KMS-11 (cell line): Measurements from ENCODE around the gene TMEM151B.

ENCODE experiments used
- H2AFZ ChIP-seq: fragments of 200-600 bp; sonication (generic); 2 replicates; pipeline ENCODE4 v1.6.1; 2016; ENCODE audit warnings: antibody characterized with exemption, mixed run types, low read depth
- H3K27ac ChIP-seq: fragments of 200-600 bp; sonication (generic); 2 replicates; pipeline ENCODE4 v1.6.1; 2016; ENCODE audit warnings: mild to moderate bottlenecking, mixed run types
- H3K27me3 ChIP-seq: fragments of 200-600 bp; sonication (generic); 2 replicates; pipeline ENCODE4 v1.6.1; 2017; ENCODE audit warnings: mild to moderate bottlenecking, low read depth, mixed run types, moderate library complexity; ENCODE audit not compliant: insufficient read depth
- H3K36me3 ChIP-seq: fragments of 200-600 bp; sonication (generic); 2 replicates; pipeline ENCODE4 v1.6.1; 2017; ENCODE audit warnings: mild to moderate bottlenecking, mixed run types; ENCODE audit not compliant: insufficient read depth
- H3K4me1 ChIP-seq: fragments of 200-600 bp; sonication (generic); 2 replicates; pipeline ENCODE4 v1.6.1; 2016; ENCODE audit warnings: mild to moderate bottlenecking, low read depth, mixed run types; ENCODE audit not compliant: poor library complexity, severe bottlenecking
- H3K4me2 ChIP-seq: fragments of 200-600 bp; sonication (generic); 2 replicates; pipeline ENCODE4 v1.7.0; 2016; ENCODE audit warnings: mild to moderate bottlenecking, mixed run types
- H3K4me3 ChIP-seq: fragments of 200-600 bp; sonication (generic); IDR thresholded peaks from 2 replicates; pipeline ENCODE4 v1.6.1; 2017; ENCODE audit warnings: low read depth, low read length, mixed read lengths; ENCODE audit not compliant: insufficient read depth
- H3K79me2 ChIP-seq: fragments of 200-600 bp; sonication (generic); 2 replicates; pipeline ENCODE4 v1.6.1; 2016; ENCODE audit warnings: low read depth, mixed run types; ENCODE audit not compliant: insufficient read depth
- H3K9ac ChIP-seq: fragments of 200-600 bp; sonication (generic); 2 replicates; pipeline ENCODE4 v1.6.1; 2016; ENCODE audit warnings: mild to moderate bottlenecking, mixed run types
- H4K20me1 ChIP-seq: fragments of 200-600 bp; sonication (generic); 2 replicates; pipeline ENCODE4 v1.6.1; 2016; ENCODE audit warnings: mild to moderate bottlenecking, mixed run types; ENCODE audit not compliant: insufficient read depth
- CTCF ChIP-seq: fragments of 200-600 bp; sonication (generic); conservative IDR thresholded peaks from 2 replicates; pipeline ENCODE4 v1.6.1; 2017; ENCODE audit warnings: low read depth, mild to moderate bottlenecking, antibody characterized with exemption, low read length, moderate library complexity, mixed read lengths

The TMEM151B gene

DNA sequence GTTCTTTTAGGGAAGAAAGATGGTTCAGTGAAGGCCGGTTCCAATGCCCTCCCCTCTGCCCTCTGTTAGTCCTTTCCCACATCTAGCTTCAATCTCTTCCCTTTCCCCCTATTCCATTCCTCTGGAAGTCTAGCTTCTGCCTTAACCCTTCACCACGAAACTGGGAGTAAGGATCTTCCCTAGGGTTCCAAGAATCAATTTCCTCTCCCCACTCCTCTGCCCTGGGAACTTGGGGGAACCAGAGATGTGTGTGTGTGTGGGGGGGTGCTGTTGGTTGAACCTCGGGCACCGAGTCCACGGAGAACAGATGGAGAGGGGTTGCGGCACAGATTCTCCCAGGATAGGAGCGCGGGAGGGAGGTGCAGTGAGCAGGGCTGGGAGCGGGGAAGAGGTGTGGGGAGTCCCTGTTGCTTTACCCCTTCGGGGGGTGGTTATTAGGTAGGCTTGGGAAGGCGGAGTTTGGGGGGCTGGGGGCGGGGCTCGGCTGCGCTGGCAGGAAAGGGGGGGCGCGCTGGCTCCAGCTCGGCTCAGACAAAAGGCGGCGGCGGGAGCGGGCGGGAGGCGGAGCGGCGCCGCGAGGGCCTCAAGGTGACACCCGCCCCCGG is at the start of gene TMEM151B:
TSS of gene TMEM151B (plus strand) at position 530 of the 605 bp plus-strand sequence. CDS start 293 bp downstream, outside the sequence.
- no peaks in the 10 kb centered on the region for H4K20me1 ChIP-seq
- TF ChIP-seq CTCF, result no peak
- no peaks in the 10 kb centered on the region for H3K36me3 ChIP-seq
- no peak within 1 kb of the TSS for H3K4me2 ChIP-seq
- H2AFZ ChIP-seq, result no peak within 1 kb of the TSS
- peaks cover 2% of the 10 kb centered on the region; the same call in 1 of the 2 replicates for H3K79me2 ChIP-seq
- H3K27ac ChIP-seq, result no peak within 1 kb of the TSS
- peaks cover 40% of the 10 kb centered on the region for H3K27me3 ChIP-seq
- no peak within 1 kb of the TSS for H3K9ac ChIP-seq
- no peak within 1 kb of the TSS for H3K4me3 ChIP-seq
- H3K4me1 ChIP-seq, result peaks cover 24% of the 10 kb centered on the region

GRCh38 chr6:44220913-44221290 is 49.3 kb upstream of the TMEM151B start:
- H3K36me3 ChIP-seq, result no peaks in the 10 kb centered on the region
- peak overlapping the region; percentile 47; the same call in 1 of the 2 replicates for H2AFZ ChIP-seq
- peaks cover 5% of the 10 kb centered on the region; the same call in 1 of the 2 replicates for H4K20me1 ChIP-seq
- peaks cover 20% of the 10 kb centered on the region for H3K79me2 ChIP-seq
- peak overlapping the region; percentile 51 for H3K4me2 ChIP-seq
- H3K27me3 ChIP-seq, result no peaks in the 10 kb centered on the region
- peak overlapping the region; percentile 69 for H3K27ac ChIP-seq
- H3K4me1 ChIP-seq, result peaks cover 65% of the 10 kb centered on the region
- H3K4me3 ChIP-seq, result no peak overlapping the region
- peak overlapping the region; percentile 18; the same call in 1 of the 2 replicates for H3K9ac ChIP-seq
- no peak for TF ChIP-seq CTCF

- no peaks in the 10 kb centered on the region for H3K36me3 ChIP-seq
- H3K27me3 ChIP-seq, result no peaks in the 10 kb centered on the region
- no peak overlapping the region for H3K4me3 ChIP-seq
- H3K79me2 ChIP-seq, result peaks cover 25% of the 10 kb centered on the region
- H3K27ac ChIP-seq, result peak overlapping the region; percentile 69
- peak overlapping the region; percentile 18; the same call in 1 of the 2 replicates for H3K9ac ChIP-seq
- H3K4me2 ChIP-seq, result peak overlapping the region; percentile 51
- H3K4me1 ChIP-seq, result peaks cover 70% of the 10 kb centered on the region
- peak; percentile 82 for TF ChIP-seq CTCF
- peak overlapping the region; percentile 47 for H2AFZ ChIP-seq
- H4K20me1 ChIP-seq, result peaks cover 8% of the 10 kb centered on the region; the same call in 1 of the 2 replicates
These were observed 48.8 kb upstream of the TMEM151B start for GRCh38 chr6:44221291-44221960.

DNA sequence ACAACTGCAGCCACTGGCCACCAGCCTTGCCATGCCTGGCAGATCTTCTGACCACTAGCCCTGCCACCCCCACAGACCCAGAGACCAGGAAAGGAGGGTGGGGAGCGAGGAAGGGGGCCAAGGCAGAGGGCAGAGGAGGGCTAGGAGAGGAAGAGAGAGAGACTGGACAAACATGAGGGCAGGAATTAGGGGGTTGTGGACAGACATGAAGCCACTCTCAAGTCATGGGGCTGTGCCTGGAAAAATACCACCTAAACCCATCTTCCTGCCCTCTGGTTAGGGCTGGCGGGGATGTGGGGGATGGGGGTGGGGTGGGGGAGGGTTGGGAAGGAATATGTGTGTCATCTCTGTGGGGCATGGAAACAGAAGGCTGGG is 48.3 kb upstream of the TMEM151B start:
- Histone ChIP-seq H3K9ac (0 out of 2 replicates have a peak overlapping the region, but pooled peaks have one; percentile 18), H3K27me3 (no peaks in the 10 kb centered on the region), H4K20me1 (peaks cover 8% of the 10 kb centered on the region; the same call in 1 of the 2 replicates), H2AFZ (no peak overlapping the region), H3K4me1 (peaks cover 72% of the 10 kb centered on the region), H3K36me3 (no peaks in the 10 kb centered on the region), H3K27ac (no peak overlapping the region), H3K4me3 (no peak overlapping the region), H3K4me2 (peak overlapping the region; percentile 51; the same call in 1 of the 2 replicates), H3K79me2 (peaks cover 31% of the 10 kb centered on the region)
- TF ChIP-seq CTCF, result no peak
